Aorta (tissue), 5 donors: Measurements from ENCODE around the gene CUX1. TPM values are rescaled to one million over a fixed set of nuclear protein-coding genes. Genes with fewer than 3 reads are reported as not detected.
A peak's percentile ranks its signal among the peaks of the same experiment; 100 is the strongest.

Source experiments
- ATAC-seq: fragments of 200-7000 bp; cut with Tn5 transposase; one replicate; pipeline ENCODE4 v1.9.1; 2022; ENCODE audit warnings: moderate library complexity; ENCODE audit not compliant: low FRiP score
- DNase-seq, 2 donors: peaks; one replicate each; pipeline ENCODE4 v3.0.0-alpha.2; 2020
- H3K27ac ChIP-seq, 2 donors: one replicate each; pipeline ENCODE4 v1.5.1; 2013; ENCODE audit warnings: low read length in 2 of 2, mild to moderate bottlenecking in 2 of 2, moderate library complexity in 2 of 2, control low read depth in 1 of 2, inconsistent platforms in 1 of 2, low read depth in 1 of 2
- H3K27me3 ChIP-seq, 2 donors: one replicate each; pipeline ENCODE4 v1.6.1; 2013; ENCODE audit warnings: control low read depth in 1 of 2, low read length in 1 of 2, mild to moderate bottlenecking in 1 of 2, moderate library complexity in 1 of 2; ENCODE audit not compliant: insufficient read depth in 2 of 2, control insufficient read depth in 1 of 2
- H3K36me3 ChIP-seq, 2 donors: one replicate each; pipeline ENCODE4 v1.6.1; 2013; ENCODE audit warnings: control low read depth in 1 of 2, low read length in 1 of 2, mild to moderate bottlenecking in 1 of 2; ENCODE audit not compliant: insufficient read depth in 2 of 2, control insufficient read depth in 1 of 2
- H3K4me1 ChIP-seq, 2 donors: one replicate each; pipeline ENCODE4 v1.6.1; 2013; ENCODE audit warnings: low read length in 2 of 2, control low read depth in 1 of 2, mild to moderate bottlenecking in 1 of 2, moderate library complexity in 1 of 2; ENCODE audit not compliant: insufficient read depth in 2 of 2, control insufficient read depth in 1 of 2
- H3K4me3 ChIP-seq, 2 donors: one replicate each; pipeline ENCODE4 v1.5.1; 2013; ENCODE audit warnings: low read length in 2 of 2, control low read depth in 1 of 2, mild to moderate bottlenecking in 1 of 2
- H3K9me3 ChIP-seq: one replicate; pipeline ENCODE4 v1.6.1; 2013; ENCODE audit warnings: mild to moderate bottlenecking, low read length; ENCODE audit not compliant: control insufficient read depth
- WGBS, 2 donors: extraction: QIAGEN DNeasy Blood & Tissue Kit; methylation state at CpG; one replicate each; pipeline ENCODE4 v1.1.7; 2013; 5-methylcytosine and 5-hydroxymethylcytosine counted together
- intact Hi-C, 2 donors: fragments of 100-400 bp; cut with DNase I; formaldehyde crosslinking; loops; one replicate each; pipeline versions ENCODE4 v1.14.2 to v1.15.0; 2022
- polyA plus RNA-seq, 2 donors: library from polyadenylated mRNA; stranded (reverse); fragments of 200-250 nt; gene quantifications; one replicate each; pipeline ENCODE4 v1.2.3, GENCODE V29; 2013
- total RNA-seq, 2 donors: library from RNA; stranded (reverse); fragmentation: NEBNext Ultra II Directional; extraction: Animal tissue kit (Norgen Biotek cat#: 25700); gene quantifications; one replicate each; pipeline ENCODE4 v1.2.1, GENCODE V29; 2021
- donor health status: healthy with polysubstance abuse.
- donor health status: Bipolar disorder and iron deficiency.
- donor health status: DM: no; HTN: no; CAD: no.
- donor health status: DM: no; HTN: no; CAD: no.
- donor health status: DM: yes; HTN: yes; CAD: no.

CUX1 gene
- total and polyA plus RNA-seq, 4 donors = 51.6 to 159 (median 94.1) TPM

GRCh38 chr7:101948650-101949049 is 131.2 kb downstream of the CUX1 start:
- Histone ChIP-seq H3K36me3 (no peaks in the 10 kb centered on the region), H3K27ac (peak overlapping the region in 1 of 2 donors; percentile 37), H3K27me3 (no peaks in the 10 kb centered on the region), H3K4me3 (no peak overlapping the region), H3K4me1 (peaks cover 3 to 6% of the 10 kb centered on the region in 2 donors), H3K9me3 (no peaks in the 10 kb centered on the region)
- ATAC-seq (no peak), DNase-seq (peak in 1 of 2 donors; percentile 27)
- WGBS, 2 donors = 75 to 77% methylated on average over 4 of the region's 4 CpGs
- intact Hi-C loops = loop anchor here (5.0 to 10.0 kb wide), 2 partner anchors 131 to 176 kb away; partner anchors contain the start of gene CUX1 (in 1 of the 2)

- ATAC-seq (no peak), DNase-seq (no peak)
- WGBS, 2 donors = 50 to 51% methylated on average over 4 of the region's 4 CpGs
- Histone ChIP-seq H3K27ac (no peak overlapping the region), H3K4me1 (peaks cover 3 to 6% of the 10 kb centered on the region in 2 donors), H3K27me3 (no peaks in the 10 kb centered on the region), H3K9me3 (no peaks in the 10 kb centered on the region), H3K4me3 (no peak overlapping the region), H3K36me3 (no peaks in the 10 kb centered on the region)
- intact Hi-C loops = no loop called here
Measured at GRCh38 chr7:101950450-101951119, 133.2 kb downstream of the CUX1 start.

GRCh38 chr7:101951757-101952156 is 134.3 kb downstream of the CUX1 start:
- Histone ChIP-seq H3K4me3 (no peak overlapping the region), H3K4me1 (peaks cover 3% of the 10 kb centered on the region in 2 donors), H3K27me3 (no peaks in the 10 kb centered on the region), H3K36me3 (no peaks in the 10 kb centered on the region), H3K9me3 (no peaks in the 10 kb centered on the region), H3K27ac (no peak overlapping the region)
- 96% methylated on average over 6 of the region's 6 CpGs for WGBS, 2 donors
- intact Hi-C loops = no loop called here
- DNase-seq = peak in 1 of 2 donors; percentile 30
- ATAC-seq = no peak

DNA sequence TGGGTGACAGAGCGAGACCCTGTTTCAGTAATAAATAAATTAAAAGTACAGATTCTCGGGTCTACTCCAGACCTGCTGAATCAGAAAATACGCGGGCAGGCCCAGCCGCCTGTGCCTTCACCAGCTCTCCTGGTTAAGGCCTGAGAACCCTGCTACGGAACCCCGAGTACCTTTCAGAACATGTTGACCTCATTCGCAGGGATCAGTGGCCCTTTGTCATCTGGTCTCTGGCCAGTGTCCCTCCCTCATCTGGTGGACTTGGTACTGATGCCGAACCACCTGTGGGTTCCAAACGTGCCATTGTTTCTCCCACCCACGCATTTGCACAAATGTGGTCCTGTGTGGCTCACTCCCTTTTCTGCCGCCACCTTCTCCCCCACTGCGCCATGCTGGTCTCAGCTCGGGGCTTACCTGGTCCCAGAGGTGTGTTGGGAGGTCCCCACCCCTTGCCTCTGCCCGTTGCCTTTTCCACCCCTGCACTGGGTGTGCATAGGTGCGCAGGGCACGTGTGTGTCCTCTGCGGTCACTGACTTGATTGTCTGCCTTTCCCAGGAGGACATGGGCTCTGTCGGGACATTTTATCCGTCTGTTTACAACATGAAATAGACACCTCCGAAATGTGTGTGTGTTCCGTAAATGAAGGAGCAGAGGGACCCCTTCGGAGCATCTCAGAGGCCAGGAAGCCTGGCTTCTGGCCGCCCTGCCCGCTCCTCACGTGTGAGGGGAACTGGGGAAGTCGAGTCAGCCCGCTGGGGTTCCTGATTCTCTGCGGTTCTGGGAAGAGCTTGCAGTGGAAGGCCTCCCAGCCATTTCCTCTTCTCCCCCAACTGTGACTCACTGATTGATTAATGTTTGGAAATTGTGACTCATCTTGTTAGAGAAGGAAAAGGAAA is 135.2 kb downstream of the CUX1 start:
- no peaks in the 10 kb centered on the region for H3K36me3 ChIP-seq
- no peak overlapping the region for H3K27ac ChIP-seq
- ATAC-seq = peak; percentile 72
- H3K4me3 ChIP-seq = no peak overlapping the region
- intact Hi-C loops = no loop called here
- H3K27me3 ChIP-seq = no peaks in the 10 kb centered on the region
- H3K4me1 ChIP-seq = peaks cover 3% of the 10 kb centered on the region in 2 donors
- H3K9me3 ChIP-seq = no peaks in the 10 kb centered on the region
- peak; percentile 37 to 71 for DNase-seq
- WGBS, 2 donors = 84 to 85% methylated on average over 29 of the region's 29 CpGs

- 23 to 25% methylated on average over 14 of the region's 14 CpGs for WGBS, 2 donors
- no peak overlapping the region for H3K4me3 ChIP-seq
- ATAC-seq (peak; percentile 75), DNase-seq (peak in 1 of 2 donors; percentile 80)
- no peaks in the 10 kb centered on the region for H3K36me3 ChIP-seq
- no peaks in the 10 kb centered on the region for H3K9me3 ChIP-seq
- intact Hi-C loops = no loop called here
- peak overlapping the region in 1 of 2 donors; percentile 57 for H3K27ac ChIP-seq
- peaks cover 3% of the 10 kb centered on the region in 2 donors for H3K4me1 ChIP-seq
- H3K27me3 ChIP-seq = no peaks in the 10 kb centered on the region
Measured at GRCh38 chr7:101953248-101953819, 135.9 kb downstream of the CUX1 start.

- H3K27me3 ChIP-seq = no peaks in the 10 kb centered on the region
- ATAC-seq = no peak
- no peaks in the 10 kb centered on the region for H3K9me3 ChIP-seq
- peaks cover 2 to 3% of the 10 kb centered on the region in 2 donors for H3K4me1 ChIP-seq
- no peaks in the 10 kb centered on the region for H3K36me3 ChIP-seq
- peak in 1 of 2 donors; percentile 36 for DNase-seq
- intact Hi-C loops = no loop called here
- H3K4me3 ChIP-seq = no peak overlapping the region
- WGBS, 2 donors = 88 to 94% methylated on average over 5 of the region's 5 CpGs
- no peak overlapping the region for H3K27ac ChIP-seq
Measured at GRCh38 chr7:101954499-101954898, 137.1 kb downstream of the CUX1 start.

GRCh38 chr7:101956130-101956529 is 138.7 kb downstream of the CUX1 start:
- Histone ChIP-seq H3K27ac (no peak overlapping the region), H3K27me3 (no peaks in the 10 kb centered on the region), H3K4me3 (no peak overlapping the region), H3K36me3 (no peaks in the 10 kb centered on the region), H3K9me3 (no peaks in the 10 kb centered on the region), H3K4me1 (peaks cover 0 to 3% of the 10 kb centered on the region in 2 donors)
- ATAC-seq = no peak
- 64 to 66% methylated on average over 12 of the region's 12 CpGs for WGBS, 2 donors
- no peak for DNase-seq
- intact Hi-C loops = no loop called here

DNA sequence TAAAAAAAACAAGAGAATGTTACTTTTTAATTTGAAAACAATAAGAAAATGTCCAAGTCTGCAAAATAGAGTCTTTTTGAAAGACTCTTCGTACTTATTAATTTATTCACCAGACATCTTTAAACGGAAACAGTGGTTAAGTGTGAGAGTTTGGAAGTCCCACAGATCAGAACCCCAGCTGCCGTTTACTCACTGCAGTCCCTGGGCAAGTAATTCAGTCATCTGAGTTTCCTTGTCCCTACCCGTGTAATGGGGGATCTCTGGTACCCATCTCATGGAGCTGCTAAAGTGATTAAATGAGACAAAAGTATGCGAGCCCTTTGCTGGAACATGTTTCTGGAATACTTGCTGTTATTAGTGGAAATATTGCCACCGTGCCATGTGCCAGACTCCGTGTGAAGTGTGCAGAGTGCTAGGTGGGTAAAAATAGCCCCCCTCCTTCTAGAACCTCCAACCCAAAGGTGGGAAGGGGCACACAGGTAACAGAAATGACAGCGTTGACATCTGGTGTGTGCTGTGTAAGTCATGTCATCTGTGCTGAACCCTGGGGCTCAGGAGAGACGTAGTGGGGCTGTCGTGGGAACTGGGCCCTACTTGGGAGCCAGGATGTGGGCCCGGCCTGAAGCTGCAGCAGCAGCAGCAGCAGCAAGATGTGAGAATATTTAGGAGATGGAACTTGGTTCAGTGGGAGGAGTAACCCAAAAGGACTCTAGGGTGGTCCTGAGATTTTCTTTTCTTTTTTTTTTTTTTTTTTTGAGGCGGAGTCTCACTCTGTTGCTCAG is 140.5 kb downstream of the CUX1 start:
- no peak for ATAC-seq
- intact Hi-C loops = no loop called here
- H3K27me3 ChIP-seq = no peaks in the 10 kb centered on the region
- no peaks in the 10 kb centered on the region for H3K36me3 ChIP-seq
- no peaks in the 10 kb centered on the region for H3K9me3 ChIP-seq
- peaks cover 0 to under 1% of the 10 kb centered on the region in 2 donors for H3K4me1 ChIP-seq
- DNase-seq = no peak
- H3K27ac ChIP-seq = no peak overlapping the region
- no peak overlapping the region for H3K4me3 ChIP-seq
- WGBS, 2 donors = 42 to 59% methylated on average over 11 to 12 of the region's 12 CpGs
